K562 (cell line): ENCODE data around the gene DAB2IP. TPM values are rescaled to one million over a fixed set of nuclear protein-coding genes. Genes with fewer than 3 reads are reported as not detected.

Experiments
- ATAC-seq: fragments of 200-7000 bp; cut with Tn5 transposase; 3 replicates; pipeline ENCODE4 v1.9.1; 2020; ENCODE audit warnings: moderate library complexity
- BruUV-seq: library from RNA; stranded (reverse); fragments of 400-500 nt; replicated peaks from 2 replicates; lab custom pipeline; 2021; lab: Mats Ljungman, UMichigan
- CTCF ChIA-PET: fragments of 300-600 bp; formaldehyde crosslinking; extraction: SDS; loops from one replicate; lab custom pipeline; 2021; ENCODE audit warnings: low intra/inter-chr PET ratio; lab: Yijun Ruan, JAX
- POLR2A ChIA-PET: fragments of 300-600, 350-650 bp; sonication (Branson Sonifier 250); formaldehyde crosslinking; extraction: SDS; loops from one replicate; lab custom pipeline; 2021; ENCODE audit warnings: antibody characterized with exemption, inconsistent platforms; lab: Yijun Ruan, JAX
- DNase-seq, 4 experiments: peaks; one replicate each; pipeline versions ENCODE4 v3.0.0 to v3.0.0-alpha.2; 2011 to 2018; ENCODE audit warnings: low spot score in 3 of 4, mixed read lengths in 3 of 4; ENCODE audit errors: extremely low read depth in 1 of 4
- FAIRE-seq: peaks from 2 replicates; lab custom pipeline; 2011; peaks lifted over from hg19 to GRCh38; lab: Jason Lieb, UNC
- H2AFZ ChIP-seq: 2 replicates; pipeline ENCODE4 v1.6.0; 2011; ENCODE audit warnings: low read depth, low read length, control low read depth, inconsistent platforms
- H3K27ac ChIP-seq: fragments of 200-600 bp; 3 replicates; pipeline ENCODE4 v1.8.0; 2011; ENCODE audit warnings: low read depth, mild to moderate bottlenecking, control low read depth, inconsistent platforms, low read length, moderate library complexity, mixed read lengths; ENCODE audit errors: extremely low read depth
- H3K27me3 ChIP-seq, 2 experiments: fragments of 300-600 bp in 1 of 2; 2 replicates in 1 of 2; 3 replicates in 1 of 2; pipeline versions ENCODE4 v1.6.0 to v1.8.0; 2011; ENCODE audit warnings: inconsistent platforms in 2 of 2, low read length in 2 of 2, mild to moderate bottlenecking in 1 of 2, mixed read lengths in 1 of 2, moderate library complexity in 1 of 2; ENCODE audit not compliant: control insufficient read depth in 2 of 2, insufficient read depth in 2 of 2
- H3K36me3 ChIP-seq: fragments of 300-600 bp; 3 replicates; pipeline ENCODE4 v1.8.0; 2011; ENCODE audit warnings: mild to moderate bottlenecking, low read length, inconsistent platforms; ENCODE audit not compliant: control insufficient read depth, insufficient read depth
- H3K4me1 ChIP-seq, 2 experiments: fragments of 200-600 bp in 1 of 2; replicated peaks in 1 of 2; 2 replicates in 1 of 2; 3 replicates in 1 of 2; pipeline versions ENCODE4 v1.5.1 to v1.8.0; 2011; ENCODE audit warnings: inconsistent platforms in 2 of 2, low read length in 2 of 2, mild to moderate bottlenecking in 1 of 2, mixed read lengths in 1 of 2, moderate library complexity in 1 of 2; ENCODE audit not compliant: control insufficient read depth in 2 of 2, insufficient read depth in 2 of 2
- H3K4me2 ChIP-seq: 2 replicates; pipeline ENCODE4 v1.6.1; 2011; ENCODE audit warnings: low read length, control low read depth, inconsistent platforms, mixed read lengths; ENCODE audit not compliant: insufficient read depth
- H3K4me3 ChIP-seq: fragments of 200-600 bp; sonication (generic), shearing (Covaris generic); 2 replicates; pipeline ENCODE4 v1.5.1; 2016; ENCODE audit warnings: control low read depth, inconsistent platforms
- H3K79me2 ChIP-seq: fragments of 200-600 bp; 3 replicates; pipeline ENCODE4 v1.8.0; 2011; ENCODE audit warnings: low read length, inconsistent platforms; ENCODE audit not compliant: control insufficient read depth, insufficient read depth
- H3K9ac ChIP-seq, 2 experiments: 2 replicates each; pipeline versions ENCODE4 v1.6.0 to v1.6.1; 2011; ENCODE audit warnings: low read depth in 2 of 2, low read length in 2 of 2, control low read depth in 1 of 2, inconsistent platforms in 1 of 2, mild to moderate bottlenecking in 1 of 2, mixed read lengths in 1 of 2; ENCODE audit not compliant: insufficient read depth in 1 of 2
- H3K9me1 ChIP-seq: one replicate; pipeline ENCODE4 v1.6.0; 2011; ENCODE audit warnings: inconsistent platforms, mild to moderate bottlenecking, low read length, moderate library complexity; ENCODE audit not compliant: control insufficient read depth, insufficient read depth
- H3K9me3 ChIP-seq: replicated peaks from 2 replicates; pipeline ENCODE4 v1.5.1; 2011; ENCODE audit warnings: low read depth, low read length, inconsistent platforms; ENCODE audit not compliant: control insufficient read depth, insufficient read depth
- H4K20me1 ChIP-seq: replicated peaks from 2 replicates; pipeline ENCODE4 v1.6.1; 2011; ENCODE audit warnings: low read length, inconsistent platforms, mixed read lengths; ENCODE audit not compliant: control insufficient read depth, insufficient read depth
- BCOR ChIP-seq: fragments of 450-650 bp; IDR thresholded peaks from 2 replicates; pipeline ENCODE4 v1.6.1; 2016
- ZFP36 ChIP-seq: fragments of 150-350 bp; IDR thresholded peaks from 2 replicates; pipeline ENCODE4 v1.6.1; 2018; ENCODE audit warnings: low read length, low read depth; ENCODE audit not compliant: partially characterized antibody
- WGBS: fragments of 100-300 bp; shearing (Covaris generic); methylation state at CpG from one replicate; pipeline ENCODE4 v1.1.6; 2016; ENCODE audit warnings: low coverage, mixed read lengths; ENCODE audit not compliant: insufficient coverage; ENCODE audit errors: missing lambda C conversion rate; 5-methylcytosine and 5-hydroxymethylcytosine counted together
- in situ Hi-C: fragments of 300-500 bp; cut with MboI; formaldehyde crosslinking; loops from 4 replicates; pipeline ENCODE4 v1.15.0; 2018; ENCODE audit warnings: inconsistent platforms, mixed read lengths
- intact Hi-C: fragments of 100-400 bp; cut with micrococcal nuclease; formaldehyde crosslinking; loops from 2 replicates; pipeline ENCODE4 v1.14.2; 2022
- polyA plus RNA-seq, 8 experiments: library from polyadenylated mRNA; depleted of rRNA in 4 of 8; stranded (reverse) in 5 of 8; unstranded in 3 of 8; fragments of >200 nt; fragmentation: Nextera tagmentation in 2 of 8; fragmentation: Illumina TruSeq in 1 of 8; extraction: Ambion mirVana in 2 of 8; extraction: Trizol in 1 of 8; gene quantifications; 2 replicates each; pipeline versions ENCODE4 v1.2.1 to v1.2.3, GENCODE V29; 2011 to 2014; ENCODE audit warnings: inconsistent platforms in 1 of 8, missing spikeins in 1 of 8
- total RNA-seq, 7 experiments: library from RNA; depleted of rRNA in 6 of 7; stranded (reverse); fragments of >200 nt in 6 of 7; fragmentation: Illumina TruSeq in 2 of 7; extraction: Trizol in 2 of 7; gene quantifications; 2 replicates each; pipeline versions ENCODE4 v1.2.1 to v1.2.3, GENCODE V29; 2011 to 2021; ENCODE audit warnings: low replicate concordance in 1 of 7
- TF ChIP-seq, protein P1 (sequence below): sonication (generic); formaldehyde crosslinking; IDR thresholded peaks from 2 replicates; pipeline ENCODE4 v1.8.0; 2023; ENCODE audit warnings: mild to moderate bottlenecking, missing genetic modification reagents

DAB2IP gene
- total and polyA plus RNA-seq, 9 of the 15 experiments (the other 6 are each of a cell fraction or from before 2014, with no cell fraction given), result 0.04 to 0.31 (median 0.08) TPM; not detected in 5

DNA sequence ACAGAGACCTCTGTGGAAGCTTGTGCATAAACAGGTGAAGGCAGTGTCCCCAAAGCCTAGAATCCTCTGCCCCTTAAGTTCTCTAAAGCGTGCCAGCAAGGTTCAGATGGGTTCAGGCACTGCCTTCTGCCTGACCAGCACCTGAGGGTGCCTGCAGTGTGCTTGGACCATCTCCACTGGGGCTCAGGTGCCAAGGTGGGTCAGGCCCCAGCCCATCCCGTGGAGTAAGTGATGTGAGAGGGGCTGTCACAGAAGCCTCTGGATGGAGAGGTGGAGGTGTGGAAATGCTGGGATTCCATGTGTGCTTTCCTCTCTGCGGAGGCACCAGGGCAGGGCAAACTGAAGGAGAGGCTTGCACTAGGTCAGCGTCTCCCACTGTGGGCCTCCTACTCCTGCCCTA is 118.5 kb downstream of the DAB2IP start:
- Histone ChIP-seq H3K27me3 (peaks cover 29 to 91% of the 10 kb centered on the region in 2 experiments), H3K4me2 (no peak overlapping the region), H3K4me1 (no peaks in the 10 kb centered on the region), H3K4me3 (no peak overlapping the region), H3K79me2 (no peaks in the 10 kb centered on the region), H3K9me3 (no peaks in the 10 kb centered on the region), H2AFZ (no peak overlapping the region), H3K36me3 (no peaks in the 10 kb centered on the region), H4K20me1 (peaks cover 12% of the 10 kb centered on the region; the same call in 1 of the 2 replicates), H3K9me1 (no peaks in the 10 kb centered on the region), H3K9ac (no peak overlapping the region), H3K27ac (no peak overlapping the region)
- in situ Hi-C loops, result no loop called here
- ChIA-PET CTCF (no interaction called here), POLR2A (no interaction called here)
- TF ChIP-seq BCOR, result no peak
- no peak for ATAC-seq
- intact Hi-C loops, result no loop called here
- FAIRE-seq, result no peak
- 0% methylated on average over 4 of the region's 4 CpGs for WGBS
- DNase-seq, result no peak
- BruUV-seq, result no TSS peak

DNA sequence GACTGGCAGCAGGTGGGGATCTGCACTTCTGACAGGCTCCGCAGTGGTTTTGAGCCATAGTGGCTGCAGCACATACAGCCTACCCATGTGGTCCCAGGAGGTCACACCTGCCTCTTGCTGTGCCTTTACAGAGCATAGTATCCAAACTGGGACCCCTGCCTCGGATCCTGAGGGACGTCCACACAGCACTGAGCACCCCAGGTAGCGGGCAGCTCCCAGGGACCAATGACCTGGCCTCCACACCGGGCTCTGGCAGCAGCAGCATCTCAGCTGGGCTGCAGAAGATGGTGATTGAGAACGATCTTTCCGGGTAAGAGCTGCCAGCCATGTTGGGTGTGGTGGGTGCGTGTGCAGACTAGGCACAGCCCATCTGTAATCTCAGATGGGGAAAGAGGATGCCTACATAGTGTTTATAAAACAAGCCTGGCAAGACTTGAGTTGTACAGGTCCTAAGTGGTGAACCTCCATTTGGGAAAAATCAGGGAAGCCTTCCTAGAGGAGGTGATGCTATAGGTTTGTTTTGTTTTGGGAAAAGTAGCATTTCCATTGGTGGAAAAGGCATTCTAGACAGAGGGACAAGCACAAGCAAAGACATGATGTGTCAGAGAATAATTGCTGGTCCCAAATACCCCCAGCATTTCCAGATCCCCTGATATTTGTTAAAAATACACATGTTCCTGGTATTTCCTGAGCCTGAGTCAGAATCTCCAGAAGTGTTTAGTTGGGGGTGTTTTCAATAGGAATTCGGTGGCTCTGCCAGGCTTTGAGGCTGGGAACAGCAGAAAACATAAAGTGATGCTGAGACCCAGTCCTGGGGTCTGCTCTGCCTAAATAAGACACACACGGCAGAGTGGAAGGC is 119.2 kb downstream of the DAB2IP start:
- BruUV-seq, result no TSS peak
- Histone ChIP-seq H3K4me3 (no peak overlapping the region), H3K4me1 (no peaks in the 10 kb centered on the region), H3K9ac (no peak overlapping the region), H3K9me3 (no peaks in the 10 kb centered on the region), H2AFZ (no peak overlapping the region), H3K79me2 (no peaks in the 10 kb centered on the region), H3K36me3 (no peaks in the 10 kb centered on the region), H3K27ac (no peak overlapping the region), H3K4me2 (no peak overlapping the region), H4K20me1 (peaks cover 7% of the 10 kb centered on the region), H3K27me3 (peaks cover 33 to 91% of the 10 kb centered on the region in 2 experiments), H3K9me1 (no peaks in the 10 kb centered on the region)
- intact Hi-C loops (no loop called here), in situ Hi-C loops (no loop called here)
- WGBS, result under 1% methylated on average over 10 of the region's 10 CpGs
- DNase-seq (no peak), FAIRE-seq (no peak), ATAC-seq (no peak)
- ChIA-PET POLR2A (no interaction called here), CTCF (no interaction called here)
- TF ChIP-seq, protein P1, sequence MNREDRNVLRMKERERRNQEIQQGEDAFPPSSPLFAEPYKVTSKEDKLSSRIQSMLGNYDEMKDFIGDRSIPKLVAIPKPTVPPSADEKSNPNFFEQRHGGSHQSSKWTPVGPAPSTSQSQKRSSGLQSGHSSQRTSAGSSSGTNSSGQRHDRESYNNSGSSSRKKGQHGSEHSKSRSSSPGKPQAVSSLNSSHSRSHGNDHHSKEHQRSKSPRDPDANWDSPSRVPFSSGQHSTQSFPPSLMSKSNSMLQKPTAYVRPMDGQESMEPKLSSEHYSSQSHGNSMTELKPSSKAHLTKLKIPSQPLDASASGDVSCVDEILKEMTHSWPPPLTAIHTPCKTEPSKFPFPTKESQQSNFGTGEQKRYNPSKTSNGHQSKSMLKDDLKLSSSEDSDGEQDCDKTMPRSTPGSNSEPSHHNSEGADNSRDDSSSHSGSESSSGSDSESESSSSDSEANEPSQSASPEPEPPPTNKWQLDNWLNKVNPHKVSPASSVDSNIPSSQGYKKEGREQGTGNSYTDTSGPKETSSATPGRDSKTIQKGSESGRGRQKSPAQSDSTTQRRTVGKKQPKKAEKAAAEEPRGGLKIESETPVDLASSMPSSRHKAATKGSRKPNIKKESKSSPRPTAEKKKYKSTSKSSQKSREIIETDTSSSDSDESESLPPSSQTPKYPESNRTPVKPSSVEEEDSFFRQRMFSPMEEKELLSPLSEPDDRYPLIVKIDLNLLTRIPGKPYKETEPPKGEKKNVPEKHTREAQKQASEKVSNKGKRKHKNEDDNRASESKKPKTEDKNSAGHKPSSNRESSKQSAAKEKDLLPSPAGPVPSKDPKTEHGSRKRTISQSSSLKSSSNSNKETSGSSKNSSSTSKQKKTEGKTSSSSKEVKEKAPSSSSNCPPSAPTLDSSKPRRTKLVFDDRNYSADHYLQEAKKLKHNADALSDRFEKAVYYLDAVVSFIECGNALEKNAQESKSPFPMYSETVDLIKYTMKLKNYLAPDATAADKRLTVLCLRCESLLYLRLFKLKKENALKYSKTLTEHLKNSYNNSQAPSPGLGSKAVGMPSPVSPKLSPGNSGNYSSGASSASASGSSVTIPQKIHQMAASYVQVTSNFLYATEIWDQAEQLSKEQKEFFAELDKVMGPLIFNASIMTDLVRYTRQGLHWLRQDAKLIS (CRISPR knock-in tag), result no peak
- TF ChIP-seq ZFP36, result peak; percentile 90
